Measurements from ENCODE around the gene RAB3C. TPM values are rescaled to one million over a fixed set of nuclear protein-coding genes. Genes with fewer than 3 reads are reported as not detected.

The RAB3C gene
- total RNA-seq, 1 donor from 2014 or later, result 0.45 TPM

GRCh38 chr5:58898006-58898405 is 315.1 kb downstream of the RAB3C start:
- FAIRE-seq (no peak), DNase-seq (ENCODE audit: low read depth) (no peak)
- TF ChIP-seq EZH2 (IDR thresholded peaks at IDR 0.05; ENCODE audit: insufficient read depth, low read length), result no peak
- TF ChIP-seq, protein P1, sequence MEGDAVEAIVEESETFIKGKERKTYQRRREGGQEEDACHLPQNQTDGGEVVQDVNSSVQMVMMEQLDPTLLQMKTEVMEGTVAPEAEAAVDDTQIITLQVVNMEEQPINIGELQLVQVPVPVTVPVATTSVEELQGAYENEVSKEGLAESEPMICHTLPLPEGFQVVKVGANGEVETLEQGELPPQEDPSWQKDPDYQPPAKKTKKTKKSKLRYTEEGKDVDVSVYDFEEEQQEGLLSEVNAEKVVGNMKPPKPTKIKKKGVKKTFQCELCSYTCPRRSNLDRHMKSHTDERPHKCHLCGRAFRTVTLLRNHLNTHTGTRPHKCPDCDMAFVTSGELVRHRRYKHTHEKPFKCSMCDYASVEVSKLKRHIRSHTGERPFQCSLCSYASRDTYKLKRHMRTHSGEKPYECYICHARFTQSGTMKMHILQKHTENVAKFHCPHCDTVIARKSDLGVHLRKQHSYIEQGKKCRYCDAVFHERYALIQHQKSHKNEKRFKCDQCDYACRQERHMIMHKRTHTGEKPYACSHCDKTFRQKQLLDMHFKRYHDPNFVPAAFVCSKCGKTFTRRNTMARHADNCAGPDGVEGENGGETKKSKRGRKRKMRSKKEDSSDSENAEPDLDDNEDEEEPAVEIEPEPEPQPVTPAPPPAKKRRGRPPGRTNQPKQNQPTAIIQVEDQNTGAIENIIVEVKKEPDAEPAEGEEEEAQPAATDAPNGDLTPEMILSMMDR (IDR thresholded peaks at IDR 0.05; ENCODE audit: insufficient read depth, low read depth, low read length), result no peak
- H3K4me1 Mint-ChIP-seq (ENCODE audit: low read depth, unreplicated experiment), result peaks cover 8% of the 10 kb centered on the region
- no peaks in the 10 kb centered on the region for H3K4me1 ChIP-seq (ENCODE audit: insufficient read depth, low read length)
- no peak overlapping the region for H2AFZ ChIP-seq (ENCODE audit: low read depth, low read length)
- no peak overlapping the region for H3K27ac Mint-ChIP-seq (ENCODE audit: unreplicated experiment)
- H3K9me3 ChIP-seq (ENCODE audit: insufficient read depth, low read depth, low read length), result no peaks in the 10 kb centered on the region
- H3K79me2 ChIP-seq (ENCODE audit: insufficient read depth, low read length), result no peaks in the 10 kb centered on the region
- no peak overlapping the region for H3K4me3 Mint-ChIP-seq (ENCODE audit: unreplicated experiment)
- no peaks in the 10 kb centered on the region for H3K36me3 Mint-ChIP-seq (ENCODE audit: low read depth, unreplicated experiment)
- H3K9ac ChIP-seq (ENCODE audit: low read length), result no peak overlapping the region
- no peak overlapping the region for H3K4me3 ChIP-seq (ENCODE audit: insufficient read depth, low read depth, low read length)
- H3K9me3 Mint-ChIP-seq (ENCODE audit: unreplicated experiment), result no peaks in the 10 kb centered on the region
- H3K36me3 ChIP-seq (ENCODE audit: insufficient read depth, low read length), result no peaks in the 10 kb centered on the region
- no peak overlapping the region for H3K4me2 ChIP-seq (ENCODE audit: low read length)
- no peaks in the 10 kb centered on the region for H3K27me3 ChIP-seq (ENCODE audit: insufficient read depth, low read length)
- no peak overlapping the region for H3K27ac ChIP-seq (ENCODE audit: low read depth, low read length)
- H4K20me1 ChIP-seq (ENCODE audit: insufficient read depth, low read length), result no peaks in the 10 kb centered on the region
- H3K27me3 Mint-ChIP-seq (ENCODE audit: low read depth, unreplicated experiment), result peaks cover 3% of the 10 kb centered on the region

- no peaks in the 10 kb centered on the region for H3K36me3 Mint-ChIP-seq (ENCODE audit: low read depth, unreplicated experiment)
- FAIRE-seq (no peak), DNase-seq (ENCODE audit: low read depth) (no peak)
- H3K27me3 Mint-ChIP-seq (ENCODE audit: low read depth, unreplicated experiment), result peaks cover 3% of the 10 kb centered on the region
- no peak overlapping the region for H3K9ac ChIP-seq (ENCODE audit: low read length)
- H3K9me3 ChIP-seq (ENCODE audit: insufficient read depth, low read depth, low read length), result no peaks in the 10 kb centered on the region
- H4K20me1 ChIP-seq (ENCODE audit: insufficient read depth, low read length), result no peaks in the 10 kb centered on the region
- H3K27ac ChIP-seq (ENCODE audit: low read depth, low read length), result no peak overlapping the region
- no peak overlapping the region for H3K4me3 Mint-ChIP-seq (ENCODE audit: unreplicated experiment)
- no peak overlapping the region for H3K4me2 ChIP-seq (ENCODE audit: low read length)
- TF ChIP-seq, protein P1 (IDR thresholded peaks at IDR 0.05; ENCODE audit: insufficient read depth, low read depth, low read length), result no peak
- no peak for TF ChIP-seq EZH2 (IDR thresholded peaks at IDR 0.05; ENCODE audit: insufficient read depth, low read length)
- no peak overlapping the region for H2AFZ ChIP-seq (ENCODE audit: low read depth, low read length)
- no peaks in the 10 kb centered on the region for H3K9me3 Mint-ChIP-seq (ENCODE audit: unreplicated experiment)
- no peaks in the 10 kb centered on the region for H3K4me1 ChIP-seq (ENCODE audit: insufficient read depth, low read length)
- H3K27me3 ChIP-seq (ENCODE audit: insufficient read depth, low read length), result no peaks in the 10 kb centered on the region
- H3K36me3 ChIP-seq (ENCODE audit: insufficient read depth, low read length), result no peaks in the 10 kb centered on the region
- H3K4me3 ChIP-seq (ENCODE audit: insufficient read depth, low read depth, low read length), result no peak overlapping the region
- peaks cover 8% of the 10 kb centered on the region for H3K4me1 Mint-ChIP-seq (ENCODE audit: low read depth, unreplicated experiment)
- H3K27ac Mint-ChIP-seq (ENCODE audit: unreplicated experiment), result no peak overlapping the region
- no peaks in the 10 kb centered on the region for H3K79me2 ChIP-seq (ENCODE audit: insufficient read depth, low read length)
These were observed 315.7 kb downstream of the RAB3C start for GRCh38 chr5:58898538-58898937.

DNA sequence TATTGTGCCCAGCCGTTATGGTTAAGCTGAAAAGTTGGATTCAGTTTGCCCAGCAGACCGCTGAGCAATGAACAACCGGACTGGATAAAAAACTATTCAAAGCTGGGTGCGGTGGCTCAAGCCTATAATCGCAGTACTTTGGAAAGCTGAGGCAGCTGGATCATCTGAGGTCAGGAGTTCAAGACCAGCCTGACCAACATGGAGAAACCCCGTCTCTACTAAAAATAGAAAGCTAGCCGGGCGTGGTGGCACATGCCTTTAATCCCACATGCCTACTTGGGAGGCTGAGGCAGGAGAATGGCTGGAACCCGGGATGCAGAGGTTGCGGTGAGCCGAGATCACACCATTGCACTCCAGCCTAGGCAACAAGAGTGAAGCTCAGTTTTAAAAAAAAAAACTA is 318.4 kb downstream of the RAB3C start:
- Histone ChIP-seq H3K27me3 (ENCODE audit: insufficient read depth, low read length) (no peaks in the 10 kb centered on the region), H3K4me2 (ENCODE audit: low read length) (no peak overlapping the region), H3K79me2 (ENCODE audit: insufficient read depth, low read length) (no peaks in the 10 kb centered on the region), H2AFZ (ENCODE audit: low read depth, low read length) (no peak overlapping the region), H3K9ac (ENCODE audit: low read length) (no peak overlapping the region), H3K4me1 (ENCODE audit: insufficient read depth, low read length) (no peaks in the 10 kb centered on the region), H3K4me3 (ENCODE audit: insufficient read depth, low read depth, low read length) (no peak overlapping the region), H3K27ac (ENCODE audit: low read depth, low read length) (no peak overlapping the region), H3K36me3 (ENCODE audit: insufficient read depth, low read length) (no peaks in the 10 kb centered on the region), H4K20me1 (ENCODE audit: insufficient read depth, low read length) (no peaks in the 10 kb centered on the region), H3K9me3 (ENCODE audit: insufficient read depth, low read depth, low read length) (no peaks in the 10 kb centered on the region)
- H3K4me1 Mint-ChIP-seq (ENCODE audit: low read depth, unreplicated experiment), result peaks cover 8% of the 10 kb centered on the region
- H3K27ac Mint-ChIP-seq (ENCODE audit: unreplicated experiment), result no peak overlapping the region
- DNase-seq (ENCODE audit: low read depth) (no peak), FAIRE-seq (no peak)
- no peaks in the 10 kb centered on the region for H3K36me3 Mint-ChIP-seq (ENCODE audit: low read depth, unreplicated experiment)
- no peaks in the 10 kb centered on the region for H3K9me3 Mint-ChIP-seq (ENCODE audit: unreplicated experiment)
- H3K27me3 Mint-ChIP-seq (ENCODE audit: low read depth, unreplicated experiment), result no peaks in the 10 kb centered on the region
- TF ChIP-seq, protein P1 (IDR thresholded peaks at IDR 0.05; ENCODE audit: insufficient read depth, low read depth, low read length), result no peak
- no peak for TF ChIP-seq EZH2 (IDR thresholded peaks at IDR 0.05; ENCODE audit: insufficient read depth, low read length)
- no peak overlapping the region for H3K4me3 Mint-ChIP-seq (ENCODE audit: unreplicated experiment)
